DLD1 (cell line): ENCODE results near the gene GAB3.
"Not testable (repeated sequence)": the region's sequence is repeated elsewhere in the genome, so short reads cannot be mapped to it uniquely, and the experiment has no call there.

Source experiments
- in situ Hi-C: cut with HindIII; loops from 2 replicates; pipeline ENCODE4 v1.10.0; 2017; ENCODE audit warnings: low sequenced_read_pairs

GAB3 gene

GRCh38 chrX:154721155-154721554 lies 29.7 kb downstream of the GAB3 start:
- in situ Hi-C loops = no loop called here

GRCh38 chrX:154720067-154720466 lies 30.8 kb downstream of the GAB3 start:
- in situ Hi-C loops = no loop called here

GRCh38 chrX:154719132-154719675 lies 31.7 kb downstream of the GAB3 start:
- in situ Hi-C loops = no loop called here

- in situ Hi-C loops = no loop called here
These were observed 32.3 kb downstream of the GAB3 start for GRCh38 chrX:154718616-154719015.

GRCh38 chrX:154717824-154718223 lies 33.1 kb downstream of the GAB3 start:
- in situ Hi-C loops = no loop called here

- in situ Hi-C loops = no loop called here
These were observed 35.1 kb downstream of the GAB3 start for GRCh38 chrX:154715825-154716224.

GRCh38 chrX:154714925-154715324 lies 36.0 kb downstream of the GAB3 start:
- in situ Hi-C loops = no loop called here

GRCh38 chrX:154712781-154713740 lies 37.8 kb downstream of the GAB3 start:
- in situ Hi-C loops = no loop called here

GRCh38 chrX:154711264-154711663 lies 39.6 kb downstream of the GAB3 start:
- in situ Hi-C loops = no loop called here

GRCh38 chrX:154710309-154710708 lies 40.6 kb downstream of the GAB3 start:
- in situ Hi-C loops = no loop called here

GRCh38 chrX:154698630-154699248 lies 52.1 kb downstream of the GAB3 start:
- in situ Hi-C loops = no loop called here

- in situ Hi-C loops = no loop called here
These were observed 54.2 kb downstream of the GAB3 start for GRCh38 chrX:154696676-154697045.

GRCh38 chrX:154695911-154696675 lies 54.8 kb downstream of the GAB3 start:
- in situ Hi-C loops = no loop called here

- in situ Hi-C loops = no loop called here
These were observed 57.5 kb downstream of the GAB3 start for GRCh38 chrX:154693394-154693793.

- in situ Hi-C loops = not testable (repeated sequence)
These were observed 60.4 kb downstream of the GAB3 start for GRCh38 chrX:154690438-154690837.

GRCh38 chrX:154672084-154672483 lies 78.8 kb downstream of the GAB3 start:
- in situ Hi-C loops = not testable (repeated sequence)

GRCh38 chrX:154670848-154671247 lies 80.0 kb downstream of the GAB3 start:
- in situ Hi-C loops = not testable (repeated sequence)

- in situ Hi-C loops = no loop called here
These were observed 89.0 kb downstream of the GAB3 start for GRCh38 chrX:154661899-154662298.

- in situ Hi-C loops = no loop called here
These were observed 89.7 kb downstream of the GAB3 start for GRCh38 chrX:154661170-154661569.

GRCh38 chrX:154660541-154660940 lies 90.3 kb downstream of the GAB3 start:
- in situ Hi-C loops = no loop called here

GRCh38 chrX:154658957-154659356 lies 91.9 kb downstream of the GAB3 start:
- in situ Hi-C loops = no loop called here
